K562 (cell line): ENCODE measurements around the gene MVD. TPM values are rescaled to one million over a fixed set of nuclear protein-coding genes. Genes with fewer than 3 reads are reported as not detected.

Source experiments
- ATAC-seq: fragments of 200-7000 bp; cut with Tn5 transposase; 3 replicates; pipeline ENCODE4 v1.9.1; 2020; ENCODE audit warnings: moderate library complexity
- BruUV-seq: library from RNA; stranded (reverse); fragments of 400-500 nt; replicated peaks from 2 replicates; lab custom pipeline; 2021; lab: Mats Ljungman, UMichigan
- CTCF ChIA-PET: fragments of 300-600 bp; formaldehyde crosslinking; extraction: SDS; loops from one replicate; lab custom pipeline; 2021; ENCODE audit warnings: low intra/inter-chr PET ratio; lab: Yijun Ruan, JAX
- POLR2A ChIA-PET: fragments of 300-600, 350-650 bp; sonication (Branson Sonifier 250); formaldehyde crosslinking; extraction: SDS; loops from one replicate; lab custom pipeline; 2021; ENCODE audit warnings: antibody characterized with exemption, inconsistent platforms; lab: Yijun Ruan, JAX
- DNase-seq, 4 experiments: peaks; one replicate each; pipeline versions ENCODE4 v3.0.0 to v3.0.0-alpha.2; 2011 to 2018; ENCODE audit warnings: low spot score in 3 of 4, mixed read lengths in 3 of 4; ENCODE audit errors: extremely low read depth in 1 of 4
- FAIRE-seq: peaks from 2 replicates; lab custom pipeline; 2011; peaks lifted over from hg19 to GRCh38; lab: Jason Lieb, UNC
- H2AFZ ChIP-seq: 2 replicates; pipeline ENCODE4 v1.6.0; 2011; ENCODE audit warnings: low read depth, low read length, control low read depth, inconsistent platforms
- H3K27ac ChIP-seq: fragments of 200-600 bp; 3 replicates; pipeline ENCODE4 v1.8.0; 2011; ENCODE audit warnings: low read depth, mild to moderate bottlenecking, control low read depth, inconsistent platforms, low read length, moderate library complexity, mixed read lengths; ENCODE audit errors: extremely low read depth
- H3K27me3 ChIP-seq, 2 experiments: fragments of 300-600 bp in 1 of 2; 2 replicates in 1 of 2; 3 replicates in 1 of 2; pipeline versions ENCODE4 v1.6.0 to v1.8.0; 2011; ENCODE audit warnings: inconsistent platforms in 2 of 2, low read length in 2 of 2, mild to moderate bottlenecking in 1 of 2, mixed read lengths in 1 of 2, moderate library complexity in 1 of 2; ENCODE audit not compliant: control insufficient read depth in 2 of 2, insufficient read depth in 2 of 2
- H3K36me3 ChIP-seq: fragments of 300-600 bp; 3 replicates; pipeline ENCODE4 v1.8.0; 2011; ENCODE audit warnings: mild to moderate bottlenecking, low read length, inconsistent platforms; ENCODE audit not compliant: control insufficient read depth, insufficient read depth
- H3K4me1 ChIP-seq, 2 experiments: fragments of 200-600 bp in 1 of 2; replicated peaks in 1 of 2; 2 replicates in 1 of 2; 3 replicates in 1 of 2; pipeline versions ENCODE4 v1.5.1 to v1.8.0; 2011; ENCODE audit warnings: inconsistent platforms in 2 of 2, low read length in 2 of 2, mild to moderate bottlenecking in 1 of 2, mixed read lengths in 1 of 2, moderate library complexity in 1 of 2; ENCODE audit not compliant: control insufficient read depth in 2 of 2, insufficient read depth in 2 of 2
- H3K4me2 ChIP-seq: 2 replicates; pipeline ENCODE4 v1.6.1; 2011; ENCODE audit warnings: low read length, control low read depth, inconsistent platforms, mixed read lengths; ENCODE audit not compliant: insufficient read depth
- H3K4me3 ChIP-seq: fragments of 200-600 bp; sonication (generic), shearing (Covaris generic); 2 replicates; pipeline ENCODE4 v1.5.1; 2016; ENCODE audit warnings: control low read depth, inconsistent platforms
- H3K79me2 ChIP-seq: fragments of 200-600 bp; 3 replicates; pipeline ENCODE4 v1.8.0; 2011; ENCODE audit warnings: low read length, inconsistent platforms; ENCODE audit not compliant: control insufficient read depth, insufficient read depth
- H3K9ac ChIP-seq, 2 experiments: 2 replicates each; pipeline versions ENCODE4 v1.6.0 to v1.6.1; 2011; ENCODE audit warnings: low read depth in 2 of 2, low read length in 2 of 2, control low read depth in 1 of 2, inconsistent platforms in 1 of 2, mild to moderate bottlenecking in 1 of 2, mixed read lengths in 1 of 2; ENCODE audit not compliant: insufficient read depth in 1 of 2
- H3K9me1 ChIP-seq: one replicate; pipeline ENCODE4 v1.6.0; 2011; ENCODE audit warnings: inconsistent platforms, mild to moderate bottlenecking, low read length, moderate library complexity; ENCODE audit not compliant: control insufficient read depth, insufficient read depth
- H3K9me3 ChIP-seq: replicated peaks from 2 replicates; pipeline ENCODE4 v1.5.1; 2011; ENCODE audit warnings: low read depth, low read length, inconsistent platforms; ENCODE audit not compliant: control insufficient read depth, insufficient read depth
- H4K20me1 ChIP-seq: replicated peaks from 2 replicates; pipeline ENCODE4 v1.6.1; 2011; ENCODE audit warnings: low read length, inconsistent platforms, mixed read lengths; ENCODE audit not compliant: control insufficient read depth, insufficient read depth
- BRD4 ChIP-seq: fragments of 200-600 bp; sonication (generic); IDR thresholded peaks from 2 replicates; pipeline ENCODE4 v1.6.1; 2017; ENCODE audit warnings: inconsistent platforms
- FOS ChIP-seq: IDR thresholded peaks from 3 replicates; pipeline ENCODE4 v1.6.1; 2011; ENCODE audit not compliant: insufficient read length; ENCODE audit errors: extremely low read depth
- HES1 ChIP-seq: fragments of 450-650 bp; IDR thresholded peaks from 2 replicates; pipeline ENCODE4 v1.6.1; 2016; ENCODE audit warnings: low read depth, mild to moderate bottlenecking, moderate library complexity
- HNRNPH1 ChIP-seq: fragments of 200-400 bp; formaldehyde crosslinking; optimal IDR thresholded peaks from 2 replicates; pipeline ENCODE3; 2017; ENCODE audit warnings: low read depth, mild to moderate bottlenecking, low read length, moderate library complexity
- MTA3 ChIP-seq: fragments of 450-650 bp; formaldehyde crosslinking; IDR thresholded peaks from 2 replicates; pipeline ENCODE4 v1.6.1; 2017; ENCODE audit warnings: mild to moderate bottlenecking, borderline replicate concordance
- SMARCB1 ChIP-seq: IDR thresholded peaks from 2 replicates; pipeline ENCODE4 v1.6.1; 2011; ENCODE audit warnings: improper control_type of control experiment, low read depth; ENCODE audit not compliant: insufficient read length
- SPI1 ChIP-seq: IDR thresholded peaks from 2 replicates; pipeline ENCODE4 v1.6.1; 2011; ENCODE audit warnings: low read depth, low read length, control low read depth, borderline replicate concordance
- USF2 ChIP-seq: sonication (generic); formaldehyde crosslinking; IDR thresholded peaks from 2 replicates; pipeline ENCODE4 v1.5.0; 2020; ENCODE audit warnings: missing genetic modification reagents
- ZBTB7A ChIP-seq: IDR thresholded peaks from 2 replicates; pipeline ENCODE4 v1.6.1; 2011; ENCODE audit warnings: low read depth, mild to moderate bottlenecking, low read length, moderate library complexity, borderline replicate concordance; ENCODE audit not compliant: control insufficient read depth
- ZFP30 ChIP-seq: fragments of 250-450 bp; sonication (Bioruptor Pico); IDR thresholded peaks from 2 replicates; pipeline ENCODE4 v1.8.0; 2022; ENCODE audit warnings: moderate library complexity, mild to moderate bottlenecking, inconsistent platforms, borderline replicate concordance
- ZNF280B ChIP-seq: fragments of 250-450 bp; sonication (Bioruptor Pico); IDR thresholded peaks from 2 replicates; pipeline ENCODE4 v1.5.1; 2021; ENCODE audit warnings: mild to moderate bottlenecking
- WGBS: fragments of 100-300 bp; shearing (Covaris generic); methylation state at CpG from one replicate; pipeline ENCODE4 v1.1.6; 2016; ENCODE audit warnings: low coverage, mixed read lengths; ENCODE audit not compliant: insufficient coverage; ENCODE audit errors: missing lambda C conversion rate; 5-methylcytosine and 5-hydroxymethylcytosine counted together
- in situ Hi-C: fragments of 300-500 bp; cut with MboI; formaldehyde crosslinking; loops from 4 replicates; pipeline ENCODE4 v1.15.0; 2018; ENCODE audit warnings: inconsistent platforms, mixed read lengths
- intact Hi-C: fragments of 100-400 bp; cut with micrococcal nuclease; formaldehyde crosslinking; loops from 2 replicates; pipeline ENCODE4 v1.14.2; 2022
- polyA plus RNA-seq, 8 experiments: library from polyadenylated mRNA; depleted of rRNA in 4 of 8; stranded (reverse) in 5 of 8; unstranded in 3 of 8; fragments of >200 nt; fragmentation: Nextera tagmentation in 2 of 8; fragmentation: Illumina TruSeq in 1 of 8; extraction: Ambion mirVana in 2 of 8; extraction: Trizol in 1 of 8; gene quantifications; 2 replicates each; pipeline versions ENCODE4 v1.2.1 to v1.2.3, GENCODE V29; 2011 to 2014; ENCODE audit warnings: inconsistent platforms in 1 of 8, missing spikeins in 1 of 8
- total RNA-seq, 7 experiments: library from RNA; depleted of rRNA in 6 of 7; stranded (reverse); fragments of >200 nt in 6 of 7; fragmentation: Illumina TruSeq in 2 of 7; extraction: Trizol in 2 of 7; gene quantifications; 2 replicates each; pipeline versions ENCODE4 v1.2.1 to v1.2.3, GENCODE V29; 2011 to 2021; ENCODE audit warnings: low replicate concordance in 1 of 7

Gene MVD
- total and polyA plus RNA-seq, 9 of the 15 experiments (the other 6 are each of a cell fraction or from before 2014, with no cell fraction given), result 12.2 to 141 (median 45.3) TPM

GRCh38 chr16:88691924-88692560 lies 29.2 kb upstream of the MVD start (continued):
- TF ChIP-seq ZFP30 (CRISPR knock-in tag) (no peak), USF2 (CRISPR knock-in tag) (0 out of 2 replicates have a peak, but pooled peaks have one; percentile 6), ZBTB7A (peak; percentile 80; the same call in 1 of the 2 replicates), SPI1 (peak; percentile 53; the same call in 1 of the 2 replicates), BRD4 (no peak), FOS (no peak), HNRNPH1 (no peak), MTA3 (no peak)

- TF ChIP-seq HES1, result no peak
- TF ChIP-seq ZNF280B (CRISPR knock-in tag), result no peak
- TF ChIP-seq SMARCB1, result no peak
- intact Hi-C loops (no loop called here), in situ Hi-C loops (no loop called here)
- ATAC-seq (no peak), FAIRE-seq (no peak), DNase-seq (no peak)
- ChIA-PET CTCF (interaction anchor here (0.6 kb wide), 1 partner anchor 46 kb away, joined by 3 read pairs; no protein-coding TSS in a partner anchor), POLR2A (interaction anchor here (1.1 to 1.4 kb wide), 2 partner anchors 10 kb away, joined by 3 to 4 read pairs; no protein-coding TSS in a partner anchor)
- no peak overlapping the region for H3K4me2 ChIP-seq
- H3K9me1 ChIP-seq, result no peaks in the 10 kb centered on the region
- H2AFZ ChIP-seq, result no peak overlapping the region
- 87% methylated on average over 29 of the region's 33 CpGs for WGBS
- H3K36me3 ChIP-seq, result peaks cover 4% of the 10 kb centered on the region; the same call in 1 of the 3 replicates
- no peaks in the 10 kb centered on the region for H3K27me3 ChIP-seq
- H3K9me3 ChIP-seq, result no peaks in the 10 kb centered on the region
- no peak overlapping the region for H3K4me3 ChIP-seq
- BruUV-seq, result no TSS peak
- H4K20me1 ChIP-seq, result no peaks in the 10 kb centered on the region; the same call in 1 of the 2 replicates
- H3K79me2 ChIP-seq, result no peaks in the 10 kb centered on the region; the same call in 2 of the 3 replicates
- H3K9ac ChIP-seq, result peak overlapping the region in 1 of 2 experiments; percentile 70; a peak in 2 of 4 replicates
- H3K27ac ChIP-seq, result no peak overlapping the region
- peaks cover 38 to 88% of the 10 kb centered on the region in 2 experiments for H3K4me1 ChIP-seq
Measured at GRCh38 chr16:88691129-88691813, 28.4 kb upstream of the MVD start.
